HEK293T (cell line): ENCODE results near the gene MICALL2.
A peak's percentile ranks its signal among the peaks of the same experiment; 100 is the strongest.

ENCODE experiments used
- CTCF ChIA-PET: fragments of 350-600 bp; formaldehyde crosslinking; extraction: SDS; loops from one replicate; lab custom pipeline; 2021; ENCODE audit warnings: antibody characterized with exemption, inconsistent platforms; lab: Yijun Ruan, JAX
- POLR2A ChIA-PET: fragments of 350-600 bp; formaldehyde crosslinking; extraction: SDS; loops from one replicate; lab custom pipeline; 2020; ENCODE audit warnings: antibody characterized with exemption, inconsistent platforms; lab: Yijun Ruan, JAX
- DNase-seq: peaks from one replicate; pipeline ENCODE4 v3.0.0; 2012; ENCODE audit warnings: mixed read lengths; ENCODE audit errors: extremely low spot score
- ARNT ChIP-seq: fragments of 450-650 bp; IDR thresholded peaks from 2 replicates; pipeline ENCODE4 v1.6.1; 2017; ENCODE audit warnings: mild to moderate bottlenecking
- BHLHE40 ChIP-seq: fragments of 450-650 bp; IDR thresholded peaks from 2 replicates; pipeline ENCODE4 v1.6.1; 2016; ENCODE audit warnings: mild to moderate bottlenecking, moderate library complexity, borderline replicate concordance
- CTBP1 ChIP-seq: fragments of 450-650 bp; IDR thresholded peaks from 2 replicates; pipeline ENCODE4 v1.6.1; 2016; ENCODE audit warnings: borderline replicate concordance
- ELF4 ChIP-seq: fragments of 450-650 bp; IDR thresholded peaks from 2 replicates; pipeline ENCODE4 v1.6.1; 2017; ENCODE audit warnings: antibody characterized with exemption
- FOXA1 ChIP-seq: fragments of 450-650 bp; IDR thresholded peaks from 2 replicates; pipeline ENCODE4 v1.6.1; 2016; ENCODE audit warnings: mild to moderate bottlenecking
- FOXK2 ChIP-seq: fragments of 450-650 bp; IDR thresholded peaks from 2 replicates; pipeline ENCODE4 v1.6.1; 2016; ENCODE audit warnings: mild to moderate bottlenecking
- FOXM1 ChIP-seq: fragments of 450-650 bp; IDR thresholded peaks from 2 replicates; pipeline ENCODE4 v1.6.1; 2017; ENCODE audit warnings: mild to moderate bottlenecking, borderline replicate concordance
- HDGF ChIP-seq: fragments of 450-650 bp; IDR thresholded peaks from 2 replicates; pipeline ENCODE4 v1.6.1; 2017; ENCODE audit warnings: antibody characterized with exemption, borderline replicate concordance
- L3MBTL2 ChIP-seq: fragments of 450-650 bp; conservative IDR thresholded peaks from 2 replicates; pipeline ENCODE4 v1.6.1; 2016; ENCODE audit warnings: mild to moderate bottlenecking
- LEF1 ChIP-seq: fragments of 450-650 bp; IDR thresholded peaks from 2 replicates; pipeline ENCODE4 v1.6.1; 2017; ENCODE audit warnings: mild to moderate bottlenecking, borderline replicate concordance
- NFRKB ChIP-seq: fragments of 450-650 bp; IDR thresholded peaks from 2 replicates; pipeline ENCODE4 v1.6.1; 2016; ENCODE audit warnings: mild to moderate bottlenecking, moderate library complexity
- PKNOX1 ChIP-seq: fragments of 450-650 bp; IDR thresholded peaks from 2 replicates; pipeline ENCODE4 v1.6.1; 2016
- SP1 ChIP-seq: fragments of 450-650 bp; IDR thresholded peaks from 2 replicates; pipeline ENCODE4 v1.6.1; 2017
- SUZ12 ChIP-seq: fragments of 450-650 bp; IDR thresholded peaks from 2 replicates; pipeline ENCODE4 v1.6.1; 2016; ENCODE audit warnings: mild to moderate bottlenecking
- TARDBP ChIP-seq: fragments of 450-650 bp; IDR thresholded peaks from 2 replicates; pipeline ENCODE4 v1.6.1; 2016
- ZNF384 ChIP-seq: fragments of 450-650 bp; IDR thresholded peaks from 2 replicates; pipeline ENCODE4 v1.6.1; 2016

MICALL2 gene

GRCh38 chr7:1475991-1476390, 16.7 kb upstream of the MICALL2 start:
- TF ChIP-seq TARDBP (no peak), BHLHE40 (no peak), FOXA1 (no peak), CTBP1 (no peak), ZNF384 (no peak), ELF4 (no peak), FOXM1 (no peak), FOXK2 (no peak), PKNOX1 (no peak), SP1 (no peak), LEF1 (no peak), L3MBTL2 (no peak), ARNT (no peak), NFRKB (no peak), HDGF (no peak), SUZ12 (no peak)
- POLR2A ChIA-PET = no interaction called here
- no peak for DNase-seq
- CTCF ChIA-PET = interaction anchor here (0.6 kb wide), 2 partner anchors 28 to 71 kb away, joined by 3 to 4 read pairs; no protein-coding TSS in a partner anchor

- POLR2A ChIA-PET = no interaction called here
- no peak for DNase-seq
- CTCF ChIA-PET = interaction anchor here (0.9 kb wide), 1 partner anchor 9 kb away, joined by 5 read pairs; no protein-coding TSS in a partner anchor
- TF ChIP-seq ARNT (no peak), LEF1 (no peak), HDGF (no peak), PKNOX1 (no peak), NFRKB (no peak), TARDBP (no peak), ZNF384 (no peak), L3MBTL2 (no peak), FOXA1 (no peak)
Observed at GRCh38 chr7:1475393-1475792, 16.1 kb upstream of the MICALL2 start.

- ChIA-PET CTCF (interaction anchor here (0.8 to 1.2 kb wide), 3 partner anchors 9 to 34 kb away, joined by 3 to 5 read pairs (median 3); no protein-coding TSS in a partner anchor), POLR2A (no interaction called here)
- TF ChIP-seq PKNOX1 (no peak), CTBP1 (no peak), LEF1 (no peak), SUZ12 (no peak), FOXA1 (no peak)
- DNase-seq = no peak
Observed at GRCh38 chr7:1474736-1475135, 15.5 kb upstream of the MICALL2 start.

GRCh38 chr7:1473864-1474512, 14.7 kb upstream of the MICALL2 start:
- DNase-seq = peak; percentile 93
- TF ChIP-seq LEF1 (no peak), FOXM1 (no peak), PKNOX1 (peak; percentile 49; the same call in 1 of the 2 replicates), HDGF (0 out of 2 replicates have a peak, but pooled peaks have one; percentile 30)
- ChIA-PET CTCF (interaction anchor here (0.7 to 1.2 kb wide), 4 partner anchors 13 to 521 kb away, joined by 3 read pairs; no protein-coding TSS in a partner anchor), POLR2A (no interaction called here)

- no peak for DNase-seq
- TF ChIP-seq ZNF384 (no peak), FOXA1 (no peak)
- CTCF ChIA-PET = no interaction called here
- POLR2A ChIA-PET = no interaction called here
Observed at GRCh38 chr7:1470901-1471300, 11.6 kb upstream of the MICALL2 start.

- TF ChIP-seq SUZ12 (no peak), FOXA1 (no peak), HDGF (no peak), LEF1 (no peak), ELF4 (no peak), ZNF384 (no peak), BHLHE40 (no peak), NFRKB (no peak), L3MBTL2 (no peak), FOXK2 (no peak), CTBP1 (no peak), SP1 (no peak), PKNOX1 (no peak)
- POLR2A ChIA-PET = no interaction called here
Observed at GRCh38 chr7:1468643-1469298, 9.5 kb upstream of the MICALL2 start.

More at GRCh38 chr7:1468643-1469298, 9.5 kb upstream of the MICALL2 start:
- CTCF ChIA-PET = no interaction called here
- DNase-seq = no peak
